AG08396 (cell line): Measurements from ENCODE around the gene DLGAP1.

ENCODE experiments used
- DNase-seq: peaks from one replicate; pipeline ENCODE4 v3.0.0; 2012; ENCODE audit warnings: low spot score, mixed read lengths

Gene DLGAP1

DNA sequence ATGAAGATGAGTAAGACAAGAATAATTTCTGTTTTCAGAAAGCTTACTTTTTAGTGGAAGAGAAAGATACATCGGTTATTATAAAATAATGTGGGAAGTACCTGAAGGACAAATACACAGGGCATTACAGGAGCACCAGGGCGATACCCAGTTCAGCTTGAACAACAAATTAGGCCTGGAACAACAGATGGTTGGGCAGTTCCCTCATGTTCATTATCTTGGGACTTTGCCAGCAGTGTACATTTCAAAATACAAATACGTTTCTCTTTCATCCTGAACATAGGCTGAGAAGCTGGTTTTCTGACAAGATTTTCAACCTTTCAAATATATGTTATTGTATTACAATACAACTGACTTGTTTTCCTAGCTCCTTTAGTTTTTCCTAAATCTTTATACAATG is 925.5 kb downstream of the DLGAP1 start:
- no peak for DNase-seq

DNA sequence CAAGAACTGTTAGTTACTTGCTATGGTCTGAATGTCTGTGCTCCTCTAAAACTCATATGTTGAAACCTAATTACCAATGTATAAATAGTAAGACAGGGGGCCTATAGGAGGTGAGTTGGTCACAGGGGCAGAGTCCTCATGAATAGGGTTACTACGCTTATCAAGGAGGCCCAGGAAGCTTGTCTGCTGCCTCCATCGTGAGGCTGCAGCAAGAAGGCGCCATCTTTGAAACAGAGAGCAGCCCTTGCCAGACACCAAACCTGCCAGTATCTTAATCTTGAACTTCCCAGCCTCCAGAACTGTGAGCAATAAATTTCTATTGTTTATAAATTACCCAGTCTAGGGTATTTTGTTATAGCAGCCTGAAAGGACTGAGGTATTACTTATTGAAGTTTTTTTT is 926.0 kb downstream of the DLGAP1 start:
- no peak for DNase-seq

GRCh38 chr18:3528231-3528630 is 926.9 kb downstream of the DLGAP1 start:
- DNase-seq = no peak

DNA sequence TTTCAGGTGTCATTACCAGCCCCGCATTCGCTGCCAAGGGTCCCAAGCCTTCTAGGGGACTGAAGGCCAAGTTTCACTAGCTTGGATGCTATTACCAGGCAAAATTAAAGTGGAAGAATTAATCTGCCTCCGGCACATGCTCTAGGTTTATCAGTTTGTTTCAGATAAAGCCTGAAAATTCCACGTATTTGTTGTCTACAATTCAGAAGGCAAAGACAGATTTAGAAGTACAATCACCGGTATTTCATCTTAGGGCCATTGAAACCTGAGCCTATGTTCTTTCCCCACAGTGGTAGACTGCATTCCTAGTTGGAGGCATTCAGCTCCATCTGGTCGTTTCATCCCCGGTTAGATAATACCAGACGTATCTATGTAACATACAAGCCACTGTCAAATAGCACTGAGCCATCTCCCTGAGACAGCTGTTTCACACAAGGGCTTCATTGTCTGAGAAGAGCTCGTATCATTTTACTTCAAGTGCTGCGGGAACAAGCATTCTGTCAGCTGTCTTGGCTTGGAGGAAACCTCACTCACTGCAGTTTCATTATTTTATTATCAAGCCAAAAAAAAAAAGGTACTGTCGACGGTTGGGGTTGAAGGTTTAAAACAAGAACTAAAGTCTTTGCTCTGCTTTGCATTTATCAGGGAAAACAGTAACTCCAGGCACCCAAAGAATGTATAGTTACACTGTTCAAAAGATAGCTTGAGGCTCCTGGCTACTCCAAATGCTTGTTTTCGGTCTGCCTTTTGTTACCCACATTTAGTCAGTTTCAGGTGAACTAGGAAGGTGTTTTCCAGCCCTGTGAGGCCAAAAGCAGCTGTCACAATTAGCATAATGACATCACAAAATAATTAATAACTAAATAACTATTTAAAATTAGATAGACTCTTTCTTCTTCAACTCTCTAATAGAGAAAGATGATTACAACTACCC is 928.4 kb downstream of the DLGAP1 start:
- no peak for DNase-seq

- DNase-seq = no peak
These were observed 929.2 kb downstream of the DLGAP1 start for GRCh38 chr18:3525870-3526420.

DNA sequence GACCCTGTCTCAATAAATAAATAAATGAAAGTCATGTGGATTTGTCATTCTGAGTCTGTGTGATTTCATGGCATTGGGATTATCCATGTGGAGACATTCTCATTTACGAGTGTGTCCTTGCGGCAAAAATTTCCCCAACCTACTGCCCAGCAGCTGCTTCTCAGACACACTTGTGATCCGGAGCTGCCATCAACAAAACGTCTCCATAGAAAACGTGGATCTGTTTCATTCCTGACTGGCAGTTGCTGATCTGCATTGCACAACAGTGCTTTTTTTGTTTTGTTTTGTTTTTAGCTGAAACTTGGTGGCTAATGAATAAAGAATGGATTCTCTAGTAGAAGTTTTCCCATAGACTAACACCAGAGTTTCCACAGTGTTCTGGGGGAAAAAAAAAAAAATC is 930.4 kb downstream of the DLGAP1 start:
- DNase-seq = no peak

DNA sequence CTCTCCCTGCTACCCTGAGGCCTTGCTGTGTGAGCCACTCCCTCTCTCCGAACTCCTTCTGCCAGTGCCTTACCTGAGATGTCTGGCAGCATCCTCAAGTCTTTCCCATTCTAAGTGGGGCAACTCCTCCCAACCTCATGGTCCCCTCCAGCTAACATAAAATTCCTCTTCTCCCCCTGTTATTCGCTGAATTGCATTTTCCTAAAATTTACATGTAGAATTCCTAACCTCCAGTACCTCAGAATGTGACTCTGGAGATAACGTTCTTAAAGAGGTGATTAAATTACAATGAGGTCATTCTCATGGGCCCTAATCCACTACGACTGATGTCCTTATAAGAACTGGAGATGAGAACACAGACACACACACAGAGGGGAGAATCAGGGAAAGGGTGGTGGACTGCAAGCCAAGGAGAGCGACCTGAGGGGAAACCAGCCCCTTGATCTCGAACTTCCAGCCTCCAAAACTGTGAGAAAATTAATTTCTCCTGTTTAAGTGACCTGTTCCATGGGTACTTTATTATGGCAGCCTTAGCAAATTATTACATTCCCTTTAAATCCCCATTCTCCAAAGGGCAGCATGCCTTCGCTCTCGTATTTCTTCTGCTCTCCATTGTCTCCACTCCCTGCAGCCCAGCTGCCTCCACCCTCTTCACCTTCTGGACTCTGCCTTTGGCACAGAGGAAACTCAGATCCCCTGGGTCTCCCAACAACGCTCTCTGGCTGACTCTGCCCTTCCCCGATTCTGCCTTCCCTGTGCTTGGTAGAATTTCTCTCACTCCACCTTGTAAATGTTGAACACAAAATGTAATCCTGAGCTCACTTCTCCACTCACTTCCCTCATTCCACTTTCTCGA is 934.6 kb downstream of the DLGAP1 start:
- DNase-seq = no peak

- DNase-seq = no peak
These were observed 940.5 kb downstream of the DLGAP1 start for GRCh38 chr18:3514312-3515216.

- DNase-seq = no peak
These were observed 941.6 kb downstream of the DLGAP1 start for GRCh38 chr18:3513481-3513880.

GRCh38 chr18:3511980-3512379 is 943.1 kb downstream of the DLGAP1 start:
- DNase-seq = peak; percentile 43

DNA sequence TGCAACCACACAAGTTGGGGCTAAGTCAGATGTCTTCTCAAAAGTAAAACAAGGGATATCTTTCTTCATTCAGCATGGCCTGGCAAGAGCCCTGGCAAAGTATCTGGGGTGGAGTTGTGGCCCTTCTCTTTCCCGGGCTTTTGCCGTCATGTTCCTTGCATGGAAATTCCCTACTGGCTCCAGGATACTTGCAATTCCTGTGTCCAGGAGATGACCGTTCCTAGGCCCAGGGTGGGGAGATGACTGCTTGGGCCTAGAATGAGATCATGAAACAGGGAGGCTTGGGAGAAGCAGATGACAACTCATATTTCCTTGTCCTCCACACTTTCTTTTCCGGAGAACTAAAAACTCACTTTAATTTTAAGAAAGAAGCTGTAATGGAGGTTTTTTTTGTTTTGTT is 944.2 kb downstream of the DLGAP1 start:
- no peak for DNase-seq

DNA sequence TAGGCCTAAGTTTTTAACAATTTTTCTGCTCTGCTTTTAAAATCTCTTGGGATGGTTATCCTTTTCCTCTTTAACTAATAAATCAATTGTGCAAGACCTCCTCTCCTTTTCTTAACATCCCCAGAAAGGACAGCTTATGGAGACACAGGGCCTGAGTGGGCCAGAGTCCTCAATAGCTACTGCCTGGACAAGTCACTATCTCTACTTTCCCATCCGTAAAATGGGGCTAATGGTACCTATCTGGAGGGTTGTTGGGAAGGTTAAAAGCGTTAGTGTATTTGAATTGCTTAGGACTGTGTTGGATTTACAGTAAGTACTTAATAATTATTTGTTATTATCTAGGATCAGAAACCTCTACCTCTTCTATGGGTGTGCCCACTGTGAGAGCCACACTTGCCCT is 945.1 kb downstream of the DLGAP1 start:
- no peak for DNase-seq

DNA sequence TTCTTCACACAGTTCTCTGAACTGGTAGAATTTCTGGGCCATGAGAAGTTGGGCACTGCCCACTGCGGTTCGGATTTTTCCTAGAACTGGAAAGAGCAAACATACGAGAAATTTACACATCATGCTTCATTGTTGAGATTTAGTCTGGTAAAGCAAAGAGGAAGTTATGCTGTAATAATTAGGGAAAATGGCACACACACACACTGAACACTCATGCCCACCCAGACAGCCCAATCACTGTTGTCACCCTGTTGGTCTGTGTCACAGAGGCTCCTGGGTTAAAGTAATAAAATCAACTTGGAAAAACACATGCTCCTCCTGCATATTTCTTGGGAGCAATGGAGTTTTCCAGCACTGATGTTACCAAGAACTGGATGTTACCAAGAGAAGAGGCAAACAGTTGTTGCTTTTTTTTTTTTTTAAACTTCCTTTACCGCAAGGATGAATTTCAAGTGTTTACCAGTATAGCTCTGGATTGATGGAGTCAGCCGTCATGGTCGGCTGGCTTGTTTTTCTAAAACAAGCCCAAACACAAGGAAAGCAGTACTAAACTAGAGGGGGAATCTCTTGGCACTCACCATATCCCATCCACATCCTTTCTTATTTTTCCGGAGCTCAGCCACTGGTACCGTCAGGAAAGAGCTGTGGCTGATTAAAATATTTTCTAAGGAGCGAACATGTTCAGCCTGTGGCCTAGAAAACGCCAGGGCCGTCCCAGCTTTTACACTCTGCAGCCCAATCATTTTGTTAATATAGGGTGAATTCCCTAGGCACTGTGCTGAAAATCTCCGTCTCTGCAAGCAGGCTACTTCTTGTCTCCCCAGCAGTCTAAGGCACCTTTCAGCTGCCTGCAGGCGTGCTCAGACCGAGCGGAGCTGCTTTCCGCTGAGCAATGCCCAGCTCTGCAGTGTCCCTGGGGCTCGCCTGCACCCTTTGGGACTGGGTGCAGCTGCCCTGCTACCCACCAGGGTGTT is 946.2 kb downstream of the DLGAP1 start:
- no peak for DNase-seq

DNA sequence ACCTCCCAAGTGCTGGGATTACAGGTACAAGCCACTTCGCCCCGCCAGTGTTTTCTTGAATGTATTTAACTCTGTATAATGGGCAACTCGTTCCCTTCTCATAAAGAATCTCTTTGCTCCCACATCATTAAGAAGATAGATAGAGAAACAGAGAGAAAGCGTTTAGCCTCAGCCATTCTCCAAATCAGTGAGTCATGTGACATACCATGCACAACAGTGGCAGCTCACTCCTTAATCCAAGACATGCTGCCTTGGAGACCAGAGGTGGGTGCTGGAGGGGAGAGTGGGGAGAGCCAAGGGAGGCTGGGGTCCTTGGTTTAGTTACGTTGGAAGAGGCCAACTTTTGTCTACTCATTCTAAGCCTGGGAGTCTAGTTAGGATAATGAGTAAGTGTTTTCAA is 950.5 kb downstream of the DLGAP1 start:
- DNase-seq = no peak

- DNase-seq = no peak
These were observed 952.5 kb downstream of the DLGAP1 start for GRCh38 chr18:3502650-3503049.

- DNase-seq = peak; percentile 24
These were observed 955.1 kb downstream of the DLGAP1 start for GRCh38 chr18:3500016-3500415.

- peak; percentile 49 for DNase-seq
These were observed 955.6 kb downstream of the DLGAP1 start for GRCh38 chr18:3499501-3499900.

DNA sequence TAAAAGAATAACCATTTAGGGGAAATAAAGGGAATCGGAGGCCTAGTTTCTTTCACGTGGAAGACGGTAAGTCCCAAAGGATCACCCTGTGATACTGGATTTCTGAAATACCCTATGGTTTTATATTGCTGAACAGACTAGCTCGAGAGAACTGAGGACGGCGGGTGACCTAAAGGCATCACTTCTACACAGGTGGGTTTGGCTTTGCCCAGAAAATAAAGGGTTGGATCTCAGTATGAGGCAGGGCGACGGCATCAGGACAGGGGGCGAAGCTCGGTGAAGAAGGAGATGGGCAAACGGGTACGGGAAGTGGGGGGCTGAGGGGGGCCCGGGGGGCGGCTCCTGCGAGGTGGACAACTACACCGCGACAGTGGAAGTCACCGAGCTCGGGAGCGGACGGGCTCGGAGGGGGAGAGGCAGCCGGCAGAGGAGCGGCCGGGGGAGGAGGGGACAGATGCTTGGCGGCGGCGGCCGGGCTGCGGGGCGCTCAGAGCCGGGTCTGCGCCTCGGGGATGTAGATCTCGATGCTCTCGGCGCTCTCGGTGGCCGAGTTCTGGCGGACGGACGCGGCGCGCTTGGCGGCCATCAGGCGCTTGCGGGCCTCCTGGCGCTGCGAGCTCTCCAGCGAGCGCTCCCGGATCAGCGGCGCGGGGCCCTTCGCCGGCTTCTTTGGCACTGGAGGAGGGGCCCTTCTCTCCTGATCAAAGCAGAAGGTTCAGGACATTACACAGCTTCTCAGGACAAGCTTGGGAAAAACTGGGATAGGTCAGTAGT is 956.2 kb downstream of the DLGAP1 start:
- peak; percentile 70 for DNase-seq

- DNase-seq = no peak
These were observed 959.2 kb downstream of the DLGAP1 start for GRCh38 chr18:3495691-3496430.
